HG02571 (cell line): ENCODE results near the gene CEMP1.

ENCODE experiments used
- ATAC-seq: cut with Tn5 transposase; IDR thresholded peaks from one replicate; pipeline ENCODE4 v1.9.1; 2021; ENCODE audit warnings: mild to moderate bottlenecking, moderate library complexity; ENCODE audit not compliant: unreplicated experiment

CEMP1 gene

GRCh38 chr16:2487903-2488531, 43.2 kb downstream of the CEMP1 start:
- ATAC-seq: no peak

DNA sequence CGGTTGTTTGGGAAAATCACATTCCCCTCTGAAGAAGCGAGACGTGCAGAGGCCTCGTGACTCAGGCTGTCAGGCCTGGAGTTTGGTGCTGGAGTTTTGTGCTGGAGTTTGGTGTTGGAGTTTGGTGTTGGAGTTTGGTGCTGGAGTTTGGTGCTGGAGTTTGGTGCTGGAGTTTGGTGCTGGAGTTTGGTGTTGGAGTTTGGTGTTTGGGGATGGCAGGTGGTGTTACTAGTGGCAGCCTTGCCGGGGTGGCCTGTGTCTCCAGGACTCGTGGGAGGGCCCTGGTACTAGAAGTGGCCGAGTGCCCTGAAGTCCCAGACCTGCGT, 43.7 kb downstream of the CEMP1 start:
- no peak for ATAC-seq

DNA sequence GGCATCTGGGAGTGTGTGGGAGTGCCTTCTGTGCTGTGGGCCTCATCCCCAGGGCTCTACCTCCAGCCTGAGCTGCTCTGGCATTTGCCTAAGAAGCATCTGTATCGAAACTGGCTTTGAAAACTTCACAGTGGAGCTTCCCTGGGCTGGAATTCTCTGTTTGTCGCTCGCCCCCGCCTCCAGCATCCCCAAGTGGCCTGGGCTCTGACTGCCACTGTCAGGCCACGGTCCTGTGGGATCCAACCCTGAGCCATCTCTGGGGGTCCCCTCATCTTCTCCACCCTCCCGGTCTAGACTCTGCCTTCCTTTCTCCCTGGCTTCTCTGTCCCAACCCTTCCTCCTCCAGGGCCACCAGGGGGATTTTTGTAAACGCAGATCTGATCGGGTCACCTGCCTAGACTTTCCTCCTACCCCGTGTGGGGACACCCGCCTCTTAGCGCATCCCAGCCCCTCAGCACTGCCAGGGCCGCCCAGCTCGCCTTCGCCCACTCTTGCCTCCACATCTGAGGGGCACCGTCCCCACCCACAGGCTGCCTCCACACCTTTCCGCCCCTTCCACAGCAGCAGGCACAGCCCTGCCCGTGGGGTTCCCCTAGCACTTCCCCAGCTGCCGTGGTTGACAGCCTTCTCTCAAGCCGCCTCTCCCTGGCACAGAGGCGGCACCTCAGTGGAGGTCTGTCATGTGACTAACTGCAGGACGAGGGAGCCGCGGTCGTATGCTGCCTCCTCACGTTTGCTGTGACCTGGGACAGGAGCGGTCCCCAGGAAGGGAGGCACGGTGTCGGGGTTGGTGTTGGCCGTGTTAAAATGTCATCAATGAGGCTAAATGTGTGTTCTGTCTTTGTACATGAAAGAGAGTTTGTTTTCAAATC, 44.3 kb downstream of the CEMP1 start:
- ATAC-seq: peak; percentile 59

DNA sequence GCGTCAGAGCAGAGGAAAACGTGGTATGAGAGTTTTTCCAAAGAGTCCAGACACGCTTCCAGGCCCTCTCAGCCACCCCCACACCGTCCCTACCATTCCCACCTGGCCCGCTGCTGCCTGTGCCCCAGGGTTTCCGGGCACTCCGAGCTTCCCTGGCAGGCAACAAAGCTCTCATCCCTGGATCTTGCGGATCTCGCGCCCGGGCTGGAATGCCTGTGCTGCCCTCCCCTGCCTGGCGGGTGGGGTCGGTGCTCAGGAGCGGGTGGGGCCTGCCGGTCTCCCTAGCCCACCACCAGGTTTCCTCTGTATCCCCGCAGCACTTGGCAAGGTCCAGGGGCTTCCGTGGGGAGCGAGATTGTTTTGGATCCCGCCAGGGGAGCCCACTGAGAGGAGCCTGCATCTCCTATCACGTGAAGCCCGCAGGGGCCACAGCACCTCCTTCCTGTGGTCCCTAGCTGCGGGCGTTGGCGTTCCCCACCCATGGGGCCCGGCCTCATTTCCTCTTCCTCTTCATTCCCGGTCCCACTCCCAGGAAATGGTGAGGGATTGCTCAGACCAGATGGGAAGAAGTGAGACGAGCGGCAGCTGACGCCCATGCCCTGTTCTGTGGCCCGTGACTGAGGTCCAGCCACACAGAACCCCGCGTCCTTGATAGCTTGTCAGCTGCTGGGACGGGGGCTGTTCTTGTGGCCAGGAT, 45.2 kb downstream of the CEMP1 start:
- ATAC-seq: no peak

DNA sequence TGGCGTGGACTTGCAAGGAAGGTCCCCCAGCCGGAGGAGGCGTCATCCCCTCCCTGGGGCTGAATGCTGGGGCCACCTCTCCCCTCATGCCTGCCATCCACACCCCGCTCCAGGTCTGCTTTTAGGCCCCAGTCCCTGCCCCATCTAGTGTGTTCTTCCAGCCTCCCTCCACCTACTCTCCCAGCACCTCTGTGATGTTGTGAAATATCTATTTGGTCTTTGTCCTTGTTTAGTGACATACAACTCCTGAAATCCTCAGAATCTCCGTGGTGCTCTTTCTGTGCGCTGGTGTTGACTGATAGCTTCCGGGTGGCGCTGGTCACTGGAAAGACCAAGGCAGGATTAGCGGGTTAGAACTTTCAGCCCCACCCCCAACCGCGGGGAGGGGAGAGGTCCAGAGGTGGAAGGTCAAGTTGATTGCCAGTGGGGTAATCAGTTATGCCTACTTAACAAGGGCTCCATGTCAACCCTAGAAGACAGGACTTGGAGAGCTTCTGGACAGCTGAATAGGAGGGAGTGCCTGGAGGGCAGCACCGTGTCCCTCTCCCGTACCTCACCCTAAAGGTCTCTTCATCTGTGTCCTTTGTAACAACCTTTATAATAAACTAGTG, 46.2 kb downstream of the CEMP1 start:
- no peak for ATAC-seq

GRCh38 chr16:2483939-2484897, 47.0 kb downstream of the CEMP1 start:
- no peak for ATAC-seq

DNA sequence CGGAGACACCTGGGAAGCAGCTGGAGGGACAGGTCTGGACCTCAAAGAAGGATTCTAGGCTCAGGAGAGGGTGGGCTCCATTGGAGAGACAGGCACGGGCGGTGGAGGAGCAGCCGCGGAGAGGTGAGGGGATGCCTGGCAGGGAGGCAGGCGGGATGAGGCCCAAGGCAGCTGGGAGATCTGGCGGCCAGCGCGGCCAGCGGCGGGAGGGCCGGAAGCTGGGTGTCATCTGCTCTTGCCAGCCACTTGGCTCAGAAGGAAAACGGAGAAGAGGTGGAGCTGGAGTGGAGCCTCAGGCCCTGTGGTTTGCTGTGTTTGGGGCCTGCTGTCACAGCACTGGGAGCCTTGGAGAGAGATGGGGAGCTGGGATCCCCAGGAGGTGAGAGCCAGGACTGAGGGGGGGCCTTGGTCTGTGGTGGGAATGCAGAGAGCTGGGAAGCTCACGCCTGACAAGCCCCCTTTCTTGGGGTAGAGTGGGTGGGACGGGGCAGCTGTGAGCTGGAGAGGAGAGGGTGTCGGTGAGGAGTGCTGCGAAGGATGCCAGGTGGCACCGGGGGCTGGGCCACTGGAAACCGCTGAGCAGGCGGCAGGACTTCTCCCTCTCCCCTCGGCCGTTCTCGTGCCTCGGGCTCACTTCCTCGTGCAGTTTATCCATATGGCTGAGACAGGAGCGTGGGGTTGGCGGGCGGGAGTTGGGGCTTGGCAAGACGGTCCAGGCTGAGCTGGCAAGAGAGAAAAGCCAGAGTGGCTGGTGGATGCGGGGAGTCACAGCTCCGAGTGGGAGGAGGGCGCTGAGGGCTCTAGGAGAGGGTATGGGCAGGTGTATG, 48.3 kb downstream of the CEMP1 start:
- ATAC-seq: no peak

DNA sequence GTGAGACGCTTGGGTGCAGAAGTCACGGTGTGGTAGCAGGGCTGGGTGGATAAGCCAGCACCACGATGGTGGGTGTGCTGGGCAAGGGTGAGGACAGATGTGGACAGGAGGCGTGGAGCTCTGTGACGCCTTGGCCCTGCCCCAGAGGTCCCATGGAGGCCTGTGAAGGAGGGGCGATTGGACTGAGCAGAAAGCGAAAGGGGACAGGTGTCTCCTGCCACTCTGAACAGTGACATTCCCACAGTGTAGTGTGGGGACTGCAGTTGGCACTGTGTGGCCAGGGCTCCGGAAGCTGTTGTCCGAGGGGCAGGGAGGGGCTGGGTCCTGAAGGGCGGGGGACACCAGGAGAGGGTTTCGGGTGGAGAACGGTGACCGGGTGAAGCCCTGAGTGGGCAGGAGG, 49.0 kb downstream of the CEMP1 start:
- ATAC-seq: no peak

DNA sequence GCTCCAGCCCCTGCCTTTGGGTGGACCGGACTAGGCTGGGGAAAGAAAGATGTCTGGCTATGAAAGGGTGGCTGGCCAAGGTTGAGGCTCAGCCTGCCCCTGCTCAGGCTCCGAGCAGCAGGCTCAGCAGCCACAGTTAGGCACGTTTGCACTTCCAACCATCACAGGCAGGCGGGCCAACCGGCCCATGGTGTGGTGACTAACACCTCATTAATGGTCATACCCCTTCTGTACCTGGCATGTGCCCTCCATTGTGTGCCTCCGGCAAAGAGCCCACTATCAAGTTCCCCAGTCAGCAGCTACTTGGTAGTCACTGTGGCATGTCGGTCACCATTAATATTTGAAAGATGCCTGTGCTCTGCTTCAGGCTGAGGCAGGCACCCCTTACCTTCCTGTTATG, 49.5 kb downstream of the CEMP1 start:
- no peak for ATAC-seq

GRCh38 chr16:2480948-2481347, 50.3 kb downstream of the CEMP1 start:
- no peak for ATAC-seq
